DLD1 (cell line): Measurements from ENCODE around the gene AGMAT.

ENCODE experiments used
- in situ Hi-C: cut with HindIII; loops from 2 replicates; pipeline ENCODE4 v1.10.0; 2017; ENCODE audit warnings: low sequenced_read_pairs

Gene AGMAT, protein sequence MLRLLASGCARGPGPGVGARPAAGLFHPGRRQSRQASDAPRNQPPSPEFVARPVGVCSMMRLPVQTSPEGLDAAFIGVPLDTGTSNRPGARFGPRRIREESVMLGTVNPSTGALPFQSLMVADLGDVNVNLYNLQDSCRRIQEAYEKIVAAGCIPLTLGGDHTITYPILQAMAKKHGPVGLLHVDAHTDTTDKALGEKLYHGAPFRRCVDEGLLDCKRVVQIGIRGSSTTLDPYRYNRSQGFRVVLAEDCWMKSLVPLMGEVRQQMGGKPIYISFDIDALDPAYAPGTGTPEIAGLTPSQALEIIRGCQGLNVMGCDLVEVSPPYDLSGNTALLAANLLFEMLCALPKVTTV

DNA sequence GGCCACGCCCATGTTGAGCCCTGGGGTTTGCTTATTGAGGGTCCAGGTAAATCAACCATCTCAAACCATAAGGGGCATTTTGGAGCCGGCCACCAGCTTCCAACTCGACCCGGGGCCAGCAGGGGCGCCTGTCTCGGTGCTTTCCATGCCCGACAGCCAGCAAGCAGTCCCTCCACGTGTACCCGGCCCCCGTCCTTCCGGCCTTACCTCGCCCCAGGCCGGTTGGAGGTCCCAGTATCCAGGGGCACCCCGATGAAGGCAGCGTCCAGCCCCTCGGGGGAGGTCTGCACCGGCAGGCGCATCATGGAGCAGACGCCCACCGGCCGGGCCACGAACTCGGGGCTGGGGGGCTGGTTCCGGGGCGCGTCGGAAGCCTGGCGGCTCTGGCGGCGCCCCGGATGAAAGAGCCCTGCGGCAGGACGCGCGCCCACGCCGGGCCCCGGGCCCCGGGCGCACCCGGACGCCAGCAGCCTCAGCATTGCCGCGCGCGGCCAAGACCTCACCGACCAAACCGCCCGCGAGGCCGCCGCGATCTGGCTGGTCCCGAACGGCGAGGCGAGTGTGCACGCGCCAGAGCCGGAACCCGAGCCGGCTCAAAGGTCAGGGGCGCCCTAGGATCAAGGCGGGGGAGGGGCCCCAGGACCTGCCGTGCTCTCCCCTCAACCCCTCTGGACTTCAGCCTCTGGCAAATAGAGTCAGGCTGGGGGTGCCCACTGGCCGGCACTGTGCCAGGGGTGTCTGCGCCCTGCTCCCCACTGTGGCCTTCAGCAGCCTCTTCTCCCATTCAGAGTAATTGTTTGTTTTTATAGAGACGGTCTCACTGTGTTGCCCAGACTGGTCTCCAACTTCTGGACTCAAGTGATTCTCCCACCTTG lies at the start of gene AGMAT:
TSS of gene AGMAT (minus strand) at position 563 of the 875 bp plus-strand sequence. CDS start at position 479, 84 bp downstream.
- in situ Hi-C loops, result no loop called here

DNA sequence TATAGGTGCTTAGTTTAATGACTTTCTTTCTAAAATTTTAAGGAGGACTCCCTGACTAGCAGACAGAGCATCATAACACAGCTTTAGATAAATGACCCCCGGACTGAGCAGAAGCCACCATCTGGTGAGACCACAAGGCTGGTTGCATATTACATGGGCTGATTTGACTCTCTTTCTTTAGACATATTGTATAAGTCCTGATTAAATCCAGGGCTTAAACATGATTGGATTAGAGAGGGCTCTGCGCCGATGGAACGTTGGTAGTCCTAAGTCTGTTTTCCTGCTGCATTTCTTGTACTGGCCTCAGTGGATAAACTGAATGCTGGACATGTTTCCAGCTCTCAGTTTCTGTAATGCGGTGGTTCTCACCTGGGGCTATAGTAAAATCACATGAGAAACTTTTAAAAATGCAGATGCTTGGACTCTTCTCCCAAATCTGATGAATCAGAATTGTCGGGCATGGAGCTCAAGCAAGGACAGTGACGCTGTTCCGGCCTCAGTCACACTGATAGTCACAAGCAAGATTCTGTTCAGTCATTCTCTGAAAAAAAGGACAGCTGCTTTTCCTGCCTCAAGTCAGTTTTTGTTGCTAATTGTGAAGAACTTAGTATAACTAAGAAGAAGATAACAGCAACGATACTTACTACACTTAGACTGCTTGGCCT lies 49.0 kb upstream of the AGMAT start:
- in situ Hi-C loops, result no loop called here

DNA sequence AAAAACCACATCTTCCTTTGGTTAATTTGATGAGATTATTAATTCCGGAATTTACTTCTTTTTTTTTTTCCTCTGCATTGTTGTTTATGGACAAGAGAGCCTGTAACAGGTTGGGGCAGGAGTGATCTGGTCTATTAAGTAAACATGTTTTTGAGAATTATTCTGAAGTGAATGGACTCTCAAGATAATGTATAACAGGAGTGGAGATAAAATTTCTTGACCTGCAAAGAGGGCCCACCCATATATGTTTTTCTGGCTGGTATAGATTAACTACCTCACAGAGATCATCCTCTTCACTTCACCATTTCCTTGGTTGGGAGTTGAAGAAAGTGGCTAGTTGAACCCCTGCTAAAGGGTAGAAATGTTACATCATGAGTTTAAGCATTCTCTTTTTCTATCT lies 43.2 kb upstream of the AGMAT start:
- in situ Hi-C loops, result no loop called here

DNA sequence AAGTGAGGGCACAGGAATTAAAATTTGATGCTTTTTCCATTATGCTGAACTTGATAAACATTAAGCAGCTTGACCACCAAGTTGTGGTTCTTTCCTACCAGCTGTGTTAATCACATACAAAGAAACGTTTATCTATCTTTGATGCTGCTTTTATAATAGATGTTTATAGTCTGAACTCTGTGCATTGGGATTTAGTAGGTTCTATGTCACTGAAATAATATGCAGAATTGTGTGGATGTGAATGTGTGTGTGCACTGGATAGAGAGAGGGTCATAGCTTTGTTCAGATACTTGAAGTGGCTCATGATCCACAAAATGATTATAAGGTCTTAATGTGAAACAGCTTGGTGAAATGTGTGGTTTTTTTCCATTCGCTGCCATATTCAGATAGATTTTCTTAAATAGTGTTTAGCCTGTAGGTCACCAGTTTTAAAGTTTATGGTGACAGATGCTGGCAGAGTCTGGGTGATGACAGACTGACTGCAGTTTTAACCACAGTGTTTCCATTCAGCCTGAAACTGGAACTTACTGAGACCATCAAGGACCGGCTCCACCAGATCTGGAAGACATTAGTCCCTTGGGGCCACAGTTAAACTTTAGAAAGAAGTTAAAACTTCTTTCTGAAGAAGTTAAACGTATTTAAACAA lies 42.6 kb upstream of the AGMAT start:
- in situ Hi-C loops, result no loop called here

DNA sequence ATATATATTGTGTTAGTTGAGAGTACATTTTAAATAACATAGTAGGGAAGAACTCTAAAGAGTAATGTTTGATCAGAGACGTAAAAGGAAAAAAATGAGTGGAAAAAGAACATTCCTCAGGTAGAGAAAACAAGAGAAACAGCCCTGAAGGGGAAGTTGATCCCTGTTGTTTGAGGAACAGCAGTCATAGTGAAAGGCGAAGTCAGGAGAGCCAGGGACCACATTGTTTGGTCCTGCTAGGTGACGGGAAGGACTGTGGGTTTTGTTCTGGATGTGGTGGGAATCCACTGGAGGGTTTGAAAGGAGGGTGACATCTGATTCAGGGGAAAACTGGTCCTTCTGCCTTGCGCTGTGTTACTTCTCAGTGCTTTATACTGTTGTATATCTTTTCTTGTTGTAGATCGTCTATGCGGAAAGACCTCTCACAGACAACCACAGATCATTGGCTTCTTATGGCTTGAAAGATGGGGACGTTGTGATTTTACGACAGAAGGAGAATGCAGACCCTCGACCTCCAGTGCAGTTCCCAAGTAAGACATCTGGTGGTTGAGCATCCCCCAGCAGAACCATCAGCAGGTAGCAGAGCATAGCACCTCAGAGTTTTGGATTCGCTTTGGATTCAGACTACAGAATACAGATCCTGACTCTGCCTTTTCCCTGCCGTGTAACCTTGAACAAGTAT lies 41.6 kb upstream of the AGMAT start:
- in situ Hi-C loops, result no loop called here

DNA sequence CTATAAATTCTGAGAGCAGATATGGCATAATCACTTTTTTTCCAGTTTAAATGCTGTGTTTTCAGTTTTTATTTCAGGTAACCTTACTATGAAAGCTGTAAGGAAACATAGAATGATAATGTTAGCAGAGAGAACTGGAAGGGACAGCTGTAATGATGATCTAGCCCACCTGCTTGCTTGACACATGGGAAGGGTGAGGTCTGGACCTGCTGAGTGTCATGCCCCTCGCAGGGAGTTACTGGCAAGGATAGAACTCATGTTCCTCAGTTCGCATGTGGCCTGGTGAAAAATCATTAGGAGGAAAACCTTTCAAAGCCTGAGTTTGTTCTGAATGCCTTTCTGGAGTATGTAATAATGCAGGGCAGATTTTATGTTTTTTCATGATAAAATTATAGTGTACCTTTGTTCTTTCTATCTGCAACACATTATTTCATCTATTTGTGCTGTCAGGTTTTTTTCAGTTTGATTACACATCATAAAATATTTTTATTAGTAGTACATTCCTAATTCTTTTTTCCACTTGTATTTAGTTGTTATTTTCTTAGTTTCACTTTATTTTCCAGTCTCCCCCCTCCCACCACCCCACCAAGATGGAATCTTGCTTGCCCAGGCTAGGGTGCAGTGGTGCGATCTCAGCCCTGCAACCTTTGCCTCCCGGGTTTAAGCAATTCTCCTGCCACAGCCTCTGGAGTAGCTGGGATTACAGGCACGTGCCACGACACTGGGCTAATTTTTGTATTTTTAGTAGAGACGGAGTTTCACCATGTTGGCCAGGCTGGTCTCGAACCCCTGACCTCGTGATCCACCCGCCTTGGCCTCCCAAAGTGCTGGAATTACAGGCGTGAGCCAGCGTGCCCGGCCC lies 40.4 kb upstream of the AGMAT start:
- in situ Hi-C loops, result no loop called here

DNA sequence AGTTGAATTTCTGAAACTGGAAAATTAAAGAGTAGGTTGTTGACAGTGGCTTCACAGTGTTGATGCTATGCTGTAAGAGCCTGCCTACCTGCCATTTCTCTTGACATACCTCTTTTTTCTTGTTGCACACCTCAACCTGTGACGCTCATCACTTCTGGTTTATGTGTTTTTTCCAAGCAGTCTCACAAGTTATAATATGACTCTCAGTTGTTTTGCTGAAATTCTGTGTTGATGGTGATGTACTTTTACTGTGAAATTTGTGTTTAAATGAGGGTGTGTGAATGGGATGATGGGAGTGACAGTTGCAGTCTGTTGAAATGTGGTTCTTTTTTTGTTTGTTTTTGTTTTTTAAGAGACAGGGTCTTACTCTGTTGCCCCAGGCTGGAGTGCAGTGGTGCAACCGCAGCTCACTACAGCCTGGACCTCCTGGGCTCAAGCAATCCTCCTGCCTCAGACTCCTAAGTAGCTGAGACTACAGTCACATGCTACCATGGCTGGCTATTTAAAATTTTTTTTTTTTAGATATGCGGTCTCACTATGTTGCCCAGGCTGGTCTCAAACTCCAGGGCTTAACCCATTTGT lies 39.4 kb upstream of the AGMAT start:
- in situ Hi-C loops, result no loop called here

DNA sequence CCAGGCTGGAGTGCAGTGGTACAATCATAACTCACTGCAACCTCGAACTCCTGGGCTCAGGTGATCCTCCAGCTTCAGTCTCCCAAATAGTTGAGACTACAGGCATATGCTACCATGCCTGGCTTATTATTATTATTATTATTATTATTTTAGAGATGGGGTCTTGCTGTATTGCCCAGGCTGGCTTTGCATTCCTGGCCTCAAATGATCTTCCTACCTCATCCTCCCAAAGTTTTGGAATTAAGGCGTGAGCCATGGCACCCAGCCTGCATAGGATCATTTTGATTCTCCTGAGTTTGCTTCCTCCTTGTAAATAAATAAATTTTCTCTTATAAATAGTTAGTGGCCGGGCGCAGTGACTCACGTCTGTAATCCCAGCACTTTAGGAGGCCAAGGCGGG lies 38.6 kb upstream of the AGMAT start:
- in situ Hi-C loops, result no loop called here

DNA sequence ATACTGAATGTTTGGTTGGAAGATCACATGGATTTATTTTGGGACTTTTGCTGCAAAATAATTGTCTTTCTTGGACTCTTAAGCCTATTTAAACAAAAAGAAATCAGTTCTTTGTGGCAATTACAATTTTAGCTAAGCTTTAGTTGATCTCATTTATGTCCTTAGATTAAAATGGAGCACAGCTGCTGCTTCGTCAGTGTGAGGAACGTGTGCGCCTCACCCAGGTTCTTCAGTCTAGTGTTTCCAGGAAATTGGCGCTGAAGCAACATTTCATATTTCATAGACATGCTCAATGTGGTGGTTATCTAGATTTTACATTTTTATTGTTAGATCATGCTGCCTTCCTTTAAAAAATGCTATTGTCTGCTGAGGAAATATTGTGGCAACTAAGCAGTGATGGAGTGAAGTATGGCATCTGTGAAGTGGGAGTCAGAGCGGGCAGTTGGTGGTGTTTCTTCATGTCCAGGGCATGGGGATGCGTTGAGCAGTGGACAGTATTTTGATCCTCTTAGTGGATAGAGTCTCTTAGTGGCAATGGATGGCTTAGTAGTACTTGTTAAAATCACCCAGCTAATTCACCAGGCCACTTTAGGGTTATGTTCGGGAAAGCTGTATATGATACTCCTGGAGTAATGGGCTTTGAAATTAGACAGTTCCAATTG lies 38.0 kb upstream of the AGMAT start:
- in situ Hi-C loops, result no loop called here

DNA sequence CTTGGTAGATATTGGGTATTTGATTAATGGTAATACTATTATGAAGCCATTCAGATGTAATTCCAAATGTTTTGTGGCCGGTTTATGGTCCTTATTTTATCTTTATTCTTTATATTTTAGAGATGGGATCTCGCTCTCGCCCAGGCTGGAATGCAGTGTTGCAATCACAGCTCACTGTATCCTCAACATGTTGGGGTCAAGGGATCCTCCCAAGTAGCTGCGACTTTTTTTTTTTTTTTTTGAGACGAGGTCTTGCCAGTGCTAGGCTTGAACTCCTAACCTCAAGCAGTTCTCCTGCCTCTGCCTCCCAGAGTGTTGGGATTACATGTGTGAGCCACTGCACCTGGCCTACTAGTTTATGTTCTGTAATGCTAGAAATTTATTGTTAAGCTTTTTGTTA lies 37.1 kb upstream of the AGMAT start:
- in situ Hi-C loops, result no loop called here

DNA sequence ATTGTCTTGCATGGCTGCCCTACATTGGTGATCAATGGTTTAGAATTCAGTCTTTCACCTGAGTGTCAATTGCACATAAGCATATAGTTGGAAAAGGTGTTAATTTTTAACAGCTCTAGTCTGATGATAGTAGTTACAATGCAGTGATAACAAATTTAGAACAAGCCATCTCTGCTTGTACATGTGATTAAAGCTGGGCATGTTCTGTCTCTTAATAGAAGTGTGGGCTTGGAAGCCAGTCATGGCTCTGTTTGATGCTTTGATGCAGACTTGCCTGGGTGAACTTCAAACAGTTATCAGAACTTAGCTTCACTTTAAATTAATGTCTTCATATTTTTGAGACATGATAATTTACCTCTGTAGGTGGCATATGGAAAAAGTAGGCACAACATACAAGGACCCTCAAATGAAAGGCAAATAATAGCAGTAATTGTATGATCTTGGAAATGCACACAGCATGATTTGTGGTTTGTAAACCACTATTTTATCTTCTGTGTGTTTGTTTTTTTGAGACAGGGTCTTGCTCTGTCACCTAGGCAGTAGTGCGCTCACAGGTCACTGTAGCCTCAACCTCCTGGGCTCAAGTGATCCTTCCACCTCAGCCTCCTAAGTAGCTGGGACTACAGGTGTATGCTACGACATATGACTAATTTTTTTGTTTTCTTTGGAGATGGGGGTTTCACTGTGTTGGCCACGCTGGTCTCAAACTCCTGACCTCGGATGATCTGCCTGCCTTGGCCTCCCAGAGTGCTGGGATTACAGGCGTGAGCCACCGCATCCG lies 36.2 kb upstream of the AGMAT start:
- in situ Hi-C loops, result no loop called here

DNA sequence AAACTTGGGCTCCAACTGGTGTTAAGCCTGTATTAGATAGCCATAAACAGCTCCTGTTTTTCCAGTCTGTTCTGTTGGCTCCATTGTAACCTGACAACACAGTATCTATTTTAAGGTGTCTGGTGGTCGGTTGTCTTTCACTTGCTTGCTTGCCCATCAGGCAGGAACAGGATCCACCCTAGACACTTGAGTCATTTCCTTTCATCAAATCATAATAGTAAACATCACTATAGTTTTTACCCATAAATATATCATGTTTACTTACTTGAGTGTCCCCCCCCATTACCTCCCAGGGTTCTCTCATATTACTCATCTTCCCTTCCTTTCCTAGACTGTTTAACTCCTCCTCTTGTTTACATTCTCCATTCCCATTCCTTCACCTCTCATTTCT lies 35.3 kb upstream of the AGMAT start:
- in situ Hi-C loops, result no loop called here

DNA sequence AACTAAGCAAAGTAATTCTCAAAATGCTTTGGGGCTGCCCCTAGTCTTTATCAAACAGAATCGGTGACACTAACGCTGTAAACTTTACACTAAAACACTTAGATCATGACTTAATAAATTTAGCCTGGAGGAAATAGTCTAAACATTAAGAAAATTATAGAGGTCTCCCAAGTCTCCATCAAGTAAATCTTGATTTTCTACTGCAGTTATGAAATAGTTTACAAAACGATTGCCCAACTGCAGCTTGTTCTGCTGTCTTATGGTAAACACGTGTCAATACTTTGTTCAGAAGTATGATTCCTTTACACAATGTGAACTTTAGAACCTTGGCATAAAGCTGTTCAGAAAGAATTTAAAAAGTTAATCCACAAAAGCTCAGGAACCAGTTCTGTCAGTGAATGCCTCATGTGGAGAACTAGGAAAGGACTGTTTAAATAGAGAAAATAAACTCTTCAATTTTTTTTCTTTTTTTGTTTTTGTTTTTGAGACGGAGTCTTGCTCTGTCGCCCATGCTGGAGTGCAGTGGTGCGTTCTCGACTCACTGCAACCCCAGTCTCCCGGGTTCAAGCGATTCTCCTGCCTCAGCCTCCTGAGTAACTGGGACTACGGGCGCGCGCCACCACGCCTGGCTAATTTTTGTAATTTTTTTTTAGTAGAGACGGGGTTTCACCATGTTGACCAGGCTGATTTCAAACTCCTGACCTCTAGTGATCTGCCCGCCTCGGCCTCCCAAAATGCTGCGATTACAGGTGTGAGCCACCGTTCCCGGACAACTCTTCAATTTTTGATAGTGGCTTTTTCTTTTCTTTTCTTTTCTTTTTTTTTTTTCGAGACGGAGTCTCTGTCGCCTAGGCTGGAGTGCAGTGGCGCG lies 34.0 kb upstream of the AGMAT start:
- in situ Hi-C loops, result no loop called here

DNA sequence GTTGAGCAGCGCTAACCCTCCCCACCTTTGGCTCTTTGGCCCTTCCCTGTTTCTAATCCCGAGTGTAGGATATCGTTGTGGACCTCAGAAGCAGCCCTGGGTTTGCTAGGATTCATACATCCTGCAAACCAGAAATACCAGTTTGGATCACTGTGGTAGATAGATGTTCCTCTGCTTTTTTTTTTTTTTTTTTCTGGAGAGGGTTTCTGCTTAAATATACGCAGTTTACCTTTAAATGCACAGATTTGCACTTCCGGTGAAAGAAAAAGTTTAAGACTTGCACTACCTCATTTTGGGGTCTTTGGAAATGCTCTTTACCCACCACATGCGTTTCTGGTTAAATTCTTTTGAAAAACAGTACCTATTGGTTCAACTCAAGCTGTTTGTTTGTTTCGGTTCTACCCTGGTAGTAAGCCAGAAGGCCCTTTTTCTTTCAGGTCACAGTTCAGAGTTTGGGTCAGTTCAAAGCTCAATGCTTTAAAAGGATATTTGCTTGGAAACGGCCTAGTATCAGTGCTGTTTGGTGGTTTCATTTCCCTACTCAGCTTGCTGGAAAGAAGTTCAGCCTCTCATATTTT lies 33.3 kb upstream of the AGMAT start:
- in situ Hi-C loops, result no loop called here

DNA sequence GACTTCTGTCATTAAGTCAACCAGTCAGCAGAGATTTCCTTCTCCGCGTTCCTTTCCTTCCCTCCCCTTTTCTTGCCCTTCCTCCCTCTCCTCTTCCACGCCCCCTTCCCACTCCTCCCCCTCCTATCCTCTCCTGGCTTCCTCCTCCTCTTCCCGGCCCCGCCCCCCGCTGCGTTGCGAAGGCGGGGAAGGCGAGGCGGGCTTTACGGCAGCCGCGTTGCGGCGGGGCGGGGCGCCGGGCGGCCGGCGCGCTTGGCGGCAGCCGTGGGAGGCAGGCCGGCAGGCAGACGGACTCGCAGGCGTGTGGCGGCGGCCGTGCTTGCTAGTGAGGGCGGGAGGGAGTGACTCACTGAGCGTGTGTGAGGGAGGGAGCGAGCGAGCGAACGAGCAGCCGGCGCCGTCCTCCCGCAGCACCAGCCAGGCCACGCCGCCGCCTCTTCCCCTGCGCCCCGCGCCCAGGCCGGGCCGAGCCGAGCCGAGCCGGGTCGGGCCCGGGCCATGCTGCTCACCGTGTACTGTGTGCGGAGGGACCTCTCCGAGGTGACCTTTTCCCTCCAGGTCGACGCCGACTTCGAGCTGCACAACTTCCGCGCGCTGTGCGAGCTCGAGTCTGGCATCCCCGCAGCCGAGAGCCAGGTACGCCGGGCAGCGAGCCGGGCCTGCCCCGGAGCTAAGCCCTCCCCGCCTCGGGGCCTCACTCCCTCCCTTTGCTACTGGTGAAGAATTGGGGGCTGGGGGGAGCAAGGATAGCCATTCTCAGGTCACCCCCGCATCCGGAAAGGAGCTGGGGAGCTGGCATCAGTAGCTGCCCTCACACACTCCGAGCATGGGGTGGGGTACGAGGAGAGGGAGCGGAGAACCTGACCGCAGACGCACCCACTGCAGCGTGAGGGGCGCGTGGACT lies 32.6 kb upstream of the AGMAT start, which contains the start of gene DDI2:
TSS of gene DDI2 (plus strand) at position 286 of the 904 bp plus-strand sequence. CDS start at position 499, 213 bp downstream.
- in situ Hi-C loops, result no loop called here
